H1 (cell line): ENCODE measurements around the gene CDYL2. TPM values are rescaled to one million over a fixed set of nuclear protein-coding genes. Genes with fewer than 3 reads are reported as not detected.

Source experiments
- CTCF ChIA-PET: fragments of 300-600 bp; sonication (Branson Sonifier 250); formaldehyde crosslinking; loops from one replicate; lab custom pipeline; 2021; ENCODE audit not compliant: partially characterized antibody; lab: Charles Lee
- POLR2A ChIA-PET: fragments of 300-600 bp; sonication (Branson Sonifier 250); formaldehyde crosslinking; loops from one replicate; lab custom pipeline; 2021; ENCODE audit warnings: inconsistent platforms; ENCODE audit not compliant: partially characterized antibody; lab: Charles Lee
- DNase-seq, 2 experiments: peaks; one replicate each; pipeline versions ENCODE4 v3.0.0 to v3.0.0-alpha.2; 2010 to 2022; ENCODE audit warnings: low spot score in 2 of 2, low read depth in 1 of 2, mixed read lengths in 1 of 2
- FAIRE-seq: peaks from 2 replicates; lab custom pipeline; 2011; peaks lifted over from hg19 to GRCh38; lab: Jason Lieb, UNC
- H2AFZ ChIP-seq: 2 replicates; pipeline ENCODE4 v1.8.1; 2012; ENCODE audit warnings: low read length, inconsistent platforms
- H2AK5ac ChIP-seq: 2 replicates; pipeline ENCODE4 v1.6.1; 2013; ENCODE audit warnings: low read depth, low read length
- H2BK120ac ChIP-seq: replicated peaks from 2 replicates; pipeline ENCODE3; 2013; ENCODE audit warnings: low read depth, low read length, inconsistent platforms
- H2BK12ac ChIP-seq: 2 replicates; pipeline ENCODE4 v1.6.1; 2013; ENCODE audit warnings: low read depth, low read length
- H2BK15ac ChIP-seq: 2 replicates; pipeline ENCODE4 v1.6.1; 2013; ENCODE audit warnings: low read length
- H2BK20ac ChIP-seq: 2 replicates; pipeline ENCODE4 v1.6.1; 2013; ENCODE audit warnings: low read length
- H2BK5ac ChIP-seq: 2 replicates; pipeline ENCODE4 v1.6.1; 2013; ENCODE audit warnings: low read depth, low read length
- H3K14ac ChIP-seq: 2 replicates; pipeline ENCODE4 v1.6.1; 2013; ENCODE audit warnings: inconsistent platforms; ENCODE audit not compliant: insufficient read length
- H3K18ac ChIP-seq: 2 replicates; pipeline ENCODE4 v1.6.1; 2013; ENCODE audit warnings: low read length; ENCODE audit errors: extremely low read depth
- H3K23ac ChIP-seq: 2 replicates; pipeline ENCODE4 v1.6.1; 2013; ENCODE audit warnings: inconsistent platforms; ENCODE audit not compliant: insufficient read length
- H3K23me2 ChIP-seq: 2 replicates; pipeline ENCODE4 v1.6.1; 2013; ENCODE audit warnings: low read depth, low read length
- H3K27ac ChIP-seq: 2 replicates; pipeline ENCODE4 v1.6.1; 2011; ENCODE audit warnings: low read depth, low read length, inconsistent platforms
- H3K27me3 ChIP-seq, 4 experiments: replicated peaks in 1 of 4; 1 replicate in 1 of 4; 2 replicates in 3 of 4; pipeline versions ENCODE4 v1.6.1 to v1.8.1; 2011 to 2013; ENCODE audit warnings: low read length in 3 of 4, mild to moderate bottlenecking in 3 of 4, inconsistent platforms in 2 of 4, mixed read lengths in 2 of 4, moderate library complexity in 1 of 4; ENCODE audit not compliant: control insufficient read depth in 3 of 4, insufficient read depth in 3 of 4; ENCODE audit errors: extremely low read depth in 1 of 4
- H3K36me3 ChIP-seq, 4 experiments: 2 replicates each; pipeline versions ENCODE4 v1.6.1 to v1.8.1; 2011 to 2013; ENCODE audit warnings: mild to moderate bottlenecking in 4 of 4, low read length in 3 of 4, moderate library complexity in 2 of 4, control low read depth in 1 of 4, inconsistent platforms in 1 of 4; ENCODE audit not compliant: insufficient read depth in 4 of 4, control insufficient read depth in 2 of 4
- H3K4ac ChIP-seq: replicated peaks from 2 replicates; pipeline ENCODE3; 2013; ENCODE audit warnings: low read length, low read depth, mixed read lengths, inconsistent platforms; ENCODE audit not compliant: insufficient read length
- H3K4me1 ChIP-seq, 4 experiments: replicated peaks in 1 of 4; 1 replicate in 1 of 4; 2 replicates in 3 of 4; pipeline versions ENCODE4 v1.6.1 to v1.8.1; 2011 to 2013; ENCODE audit warnings: low read length in 3 of 4, inconsistent platforms in 2 of 4, mixed read lengths in 1 of 4; ENCODE audit not compliant: insufficient read depth in 4 of 4, control insufficient read depth in 3 of 4
- H3K4me2 ChIP-seq, 2 experiments: 2 replicates each; pipeline versions ENCODE4 v1.6.1 to v1.8.1; 2011 to 2013; ENCODE audit warnings: low read depth in 2 of 2, low read length in 2 of 2, control low read depth in 1 of 2, inconsistent platforms in 1 of 2, mild to moderate bottlenecking in 1 of 2; ENCODE audit not compliant: insufficient read depth in 1 of 2
- H3K4me3 ChIP-seq, 4 experiments: fragments of 200-600, 300-600 bp in 1 of 4; sonication (generic), shearing (Covaris generic), sonication (Bioruptor Twin) in 1 of 4; 2 replicates each; pipeline versions ENCODE4 v1.5.1 to v1.8.1; 2011 to 2016; ENCODE audit warnings: low read length in 4 of 4, low read depth in 3 of 4, control low read depth in 2 of 4, inconsistent platforms in 2 of 4, mild to moderate bottlenecking in 2 of 4, mixed read lengths in 1 of 4, moderate library complexity in 1 of 4; ENCODE audit not compliant: insufficient read depth in 2 of 4; ENCODE audit errors: extremely low read depth in 1 of 4
- H3K56ac ChIP-seq: replicated peaks from 2 replicates; pipeline ENCODE3; 2013; ENCODE audit warnings: low read depth, mild to moderate bottlenecking, mixed read lengths, low read length, inconsistent platforms; ENCODE audit not compliant: insufficient read length
- H3K79me1 ChIP-seq: 2 replicates; pipeline ENCODE4 v1.6.1; 2013; ENCODE audit warnings: low read depth, low read length, control low read depth
- H3K79me2 ChIP-seq, 2 experiments: 2 replicates each; pipeline versions ENCODE4 v1.6.1 to v1.8.1; 2012 to 2013; ENCODE audit warnings: low read length in 2 of 2, mild to moderate bottlenecking in 2 of 2, inconsistent platforms in 1 of 2; ENCODE audit not compliant: insufficient read depth in 2 of 2, control insufficient read depth in 1 of 2
- H3K9ac ChIP-seq, 4 experiments: replicated peaks in 1 of 4; 1 replicate in 1 of 4; 2 replicates in 3 of 4; pipeline versions ENCODE4 v1.6.1 to v1.8.1; 2011 to 2013; ENCODE audit warnings: low read depth in 3 of 4, low read length in 3 of 4, control low read depth in 2 of 4, mild to moderate bottlenecking in 2 of 4, moderate library complexity in 2 of 4, inconsistent platforms in 1 of 4; ENCODE audit errors: extremely low read depth in 1 of 4
- H3K9me3 ChIP-seq, 2 experiments: 2 replicates each; pipeline versions ENCODE4 v1.6.1 to v1.8.1; 2012 to 2013; ENCODE audit warnings: mild to moderate bottlenecking in 2 of 2, moderate library complexity in 2 of 2, control low read depth in 1 of 2, inconsistent platforms in 1 of 2, low read depth in 1 of 2, low read length in 1 of 2, mixed read lengths in 1 of 2; ENCODE audit not compliant: insufficient read depth in 2 of 2
- H4K20me1 ChIP-seq, 2 experiments: replicated peaks in 1 of 2; 2 replicates each; pipeline versions ENCODE3 to v1.8.1; 2011 to 2013; ENCODE audit warnings: inconsistent platforms in 2 of 2, low read length in 2 of 2, mild to moderate bottlenecking in 1 of 2; ENCODE audit not compliant: insufficient read depth in 2 of 2, control insufficient read depth in 1 of 2
- H4K5ac ChIP-seq: 2 replicates; pipeline ENCODE4 v1.6.1; 2013; ENCODE audit warnings: low read length, low read depth, mixed read lengths, inconsistent platforms; ENCODE audit not compliant: insufficient read length
- H4K8ac ChIP-seq: 2 replicates; pipeline ENCODE4 v1.8.0; 2013; ENCODE audit warnings: mild to moderate bottlenecking, moderate library complexity, low read length, inconsistent platforms; ENCODE audit not compliant: insufficient read depth; ENCODE audit errors: extremely low read depth
- H4K91ac ChIP-seq: replicated peaks from 2 replicates; pipeline ENCODE3; 2013; ENCODE audit warnings: low read length, mixed read lengths, inconsistent platforms; ENCODE audit not compliant: insufficient read length
- JUND ChIP-seq: IDR thresholded peaks from 2 replicates; pipeline ENCODE4 v1.6.1; 2011; ENCODE audit warnings: mild to moderate bottlenecking, improper control_type of control experiment, low read length
- SIN3A ChIP-seq, 2 experiments: IDR thresholded peaks in 1 of 2; conservative IDR thresholded peaks in 1 of 2; 2 replicates each; pipeline ENCODE4 v1.6.1; 2011 to 2012; ENCODE audit warnings: low read length in 2 of 2, improper control_type of control experiment in 1 of 2, low read depth in 1 of 2, mild to moderate bottlenecking in 1 of 2
- SIX5 ChIP-seq: IDR thresholded peaks from 2 replicates; pipeline ENCODE4 v1.6.1; 2011; ENCODE audit warnings: mild to moderate bottlenecking, low read depth, low read length
- WGBS, 2 experiments: shearing (Covaris generic) in 1 of 2; methylation state at CpG; one replicate each; pipeline versions ENCODE4 v1.1.6 to v1.1.7; 2013 to 2015; ENCODE audit warnings: low lambda C conversion rate in 2 of 2, mixed read lengths in 2 of 2, inconsistent platforms in 1 of 2, low coverage in 1 of 2, missing lambda C conversion rate in 1 of 2; ENCODE audit not compliant: insufficient replicate concordance in 2 of 2, insufficient coverage in 1 of 2, insufficient read length in 1 of 2; ENCODE audit errors: extremely low coverage in 1 of 2, missing lambda C conversion rate in 1 of 2; 5-methylcytosine and 5-hydroxymethylcytosine counted together
- polyA plus RNA-seq, 7 experiments: library from polyadenylated mRNA; depleted of rRNA in 3 of 7; stranded (reverse) in 5 of 7; unstranded in 2 of 7; fragments of >200 nt in 5 of 7; fragments of 200-250 nt in 2 of 7; gene quantifications; 1 replicate in 5 of 7; 2 replicates in 1 of 7; 4 replicates in 1 of 7; pipeline versions ENCODE4 v1.2.1 to v1.2.3, GENCODE V29; 2011 to 2013; ENCODE audit warnings: missing spikeins in 2 of 7, mixed read lengths in 2 of 7
- total RNA-seq: library from RNA; stranded (reverse); fragmentation: NEBNext Ultra II Directional; extraction: Animal tissue kit (Norgen Biotek cat#: 25700); gene quantifications from 2 replicates; pipeline ENCODE4 v1.2.1, GENCODE V29; 2021

The CDYL2 gene
- total and polyA plus RNA-seq, 2 of the 8 experiments (the other 6 are each of a cell fraction or from before 2014, with no cell fraction given) = 0.33 to 5.3 TPM

GRCh38 chr16:80684906-80685305 is 119.5 kb downstream of the CDYL2 start:
- no peak overlapping the region for H2BK120ac ChIP-seq
- no peak overlapping the region for H3K4me2 ChIP-seq
- WGBS, 2 experiments = 82% methylated on average over 10 of the region's 10 CpGs; no CpG with 5 or more reads in 1 of the 2 experiments
- ChIA-PET CTCF (interaction anchor here (0.7 kb wide), 1 partner anchor 672 kb away, joined by 3 read pairs; no protein-coding TSS in a partner anchor), POLR2A (no interaction called here)
- no peak overlapping the region for H2AK5ac ChIP-seq
- H3K18ac ChIP-seq = no peak overlapping the region
- no peak overlapping the region for H2BK20ac ChIP-seq
- TF ChIP-seq JUND = no peak
- TF ChIP-seq SIX5 = no peak
- TF ChIP-seq SIN3A (conservative IDR thresholded peaks at IDR 0.05 in 1 of 2, IDR thresholded peaks at IDR 0.05 in 1 of 2; ENCODE audit: low read depth in 1 of 2, low read length in 2 of 2) = no peak
- no peak overlapping the region for H3K27ac ChIP-seq
- H3K79me2 ChIP-seq = no peaks in the 10 kb centered on the region
- H3K56ac ChIP-seq = no peak overlapping the region
- H4K8ac ChIP-seq = no peak overlapping the region
- no peak overlapping the region for H4K5ac ChIP-seq
- no peak overlapping the region for H2BK12ac ChIP-seq
- H3K23ac ChIP-seq = no peak overlapping the region
- DNase-seq (no peak), FAIRE-seq (no peak)
- peaks cover 22 to 52% of the 10 kb centered on the region in 2 experiments; a peak in 3 of 4 replicates for H3K9me3 ChIP-seq
- no peaks in the 10 kb centered on the region for H3K79me1 ChIP-seq
- H2BK15ac ChIP-seq = no peak overlapping the region
- no peak overlapping the region for H3K4me3 ChIP-seq
- H3K4ac ChIP-seq = no peak overlapping the region
- H3K27me3 ChIP-seq = no peaks in the 10 kb centered on the region
- H2AFZ ChIP-seq = no peak overlapping the region
- H4K91ac ChIP-seq = no peak overlapping the region
- H3K23me2 ChIP-seq = peaks cover 2% of the 10 kb centered on the region; the same call in 1 of the 2 replicates
- H3K9ac ChIP-seq = no peak overlapping the region
- H3K4me1 ChIP-seq = no peaks in the 10 kb centered on the region
- H4K20me1 ChIP-seq = peaks cover 0 to 2% of the 10 kb centered on the region in 2 experiments
- no peaks in the 10 kb centered on the region for H3K36me3 ChIP-seq
- H3K14ac ChIP-seq = no peak overlapping the region
- H2BK5ac ChIP-seq = no peak overlapping the region
